Endothelial cell of umbilical vein (primary cell): ENCODE measurements around the gene HOXA11. TPM values are rescaled to one million over a fixed set of nuclear protein-coding genes. Genes with fewer than 3 reads are reported as not detected.
A peak's percentile ranks its signal among the peaks of the same experiment; 100 is the strongest.

Experiments
- BruUV-seq: library from RNA; stranded (reverse); fragments of 400-500 nt; replicated peaks from 2 replicates; lab custom pipeline; 2021; lab: Mats Ljungman, UMichigan
- CTCF ChIA-PET: fragments of 300-600, 350-600 bp; sonication (Branson Sonifier 250); formaldehyde crosslinking; loops from one replicate; lab custom pipeline; 2021; ENCODE audit warnings: antibody characterized with exemption, inconsistent platforms; lab: Charles Lee
- POLR2A ChIA-PET: fragments of 300-600, 350-600 bp; sonication (Branson Sonifier 250); formaldehyde crosslinking; loops from one replicate; lab custom pipeline; 2021; ENCODE audit warnings: antibody characterized with exemption, inconsistent platforms; lab: Charles Lee
- DNase-seq: peaks from one replicate; pipeline ENCODE4 v3.0.0-alpha.2; 2011; ENCODE audit warnings: low read depth, low spot score
- FAIRE-seq: peaks from 2 replicates; lab custom pipeline; 2011; peaks lifted over from hg19 to GRCh38; lab: Jason Lieb, UNC
- H2AFZ ChIP-seq: 2 replicates; pipeline ENCODE4 v1.6.0; 2012; ENCODE audit warnings: low read depth, low read length, control low read depth, inconsistent platforms
- H3K27ac ChIP-seq: 2 replicates; pipeline ENCODE4 v1.5.1; 2011; ENCODE audit warnings: low read depth, mild to moderate bottlenecking, control low read depth, low read length, moderate library complexity; ENCODE audit not compliant: insufficient read depth
- H3K27me3 ChIP-seq, 2 experiments: 2 replicates each; pipeline versions ENCODE4 v1.6.0 to v1.6.1; 2011; ENCODE audit warnings: low read length in 2 of 2, mixed read lengths in 1 of 2; ENCODE audit not compliant: control insufficient read depth in 2 of 2, insufficient read depth in 2 of 2
- H3K36me3 ChIP-seq, 2 experiments: 2 replicates in 1 of 2; 3 replicates in 1 of 2; pipeline ENCODE4 v1.5.1; 2011; ENCODE audit warnings: low read length in 2 of 2, mild to moderate bottlenecking in 1 of 2, moderate library complexity in 1 of 2; ENCODE audit not compliant: control insufficient read depth in 2 of 2, insufficient read depth in 2 of 2; ENCODE audit errors: extremely low read depth in 1 of 2
- H3K4me1 ChIP-seq: 3 replicates; pipeline ENCODE4 v1.5.1; 2011; ENCODE audit warnings: mild to moderate bottlenecking, low read length; ENCODE audit not compliant: control insufficient read depth, insufficient read depth; ENCODE audit errors: extremely low read depth
- H3K4me2 ChIP-seq: 2 replicates; pipeline ENCODE4 v1.6.1; 2011; ENCODE audit warnings: low read length, control low read depth, mixed read lengths; ENCODE audit not compliant: insufficient read depth
- H3K4me3 ChIP-seq, 3 experiments: fragments of 200-600 bp in 1 of 3; sonication (generic), shearing (Covaris generic) in 1 of 3; replicated peaks in 1 of 3; 2 replicates each; pipeline ENCODE4 v1.5.1; 2011 to 2016; ENCODE audit warnings: control low read depth in 3 of 3, low read length in 3 of 3, mild to moderate bottlenecking in 2 of 3, inconsistent platforms in 1 of 3, low read depth in 1 of 3, moderate library complexity in 1 of 3; ENCODE audit not compliant: insufficient read depth in 1 of 3
- H3K79me2 ChIP-seq: 2 replicates; pipeline ENCODE4 v1.6.0; 2012; ENCODE audit warnings: low read length, inconsistent platforms; ENCODE audit not compliant: control insufficient read depth, insufficient read depth
- H3K9ac ChIP-seq: replicated peaks from 2 replicates; pipeline ENCODE3; 2011; ENCODE audit warnings: low read length, control low read depth; ENCODE audit not compliant: insufficient read depth; ENCODE audit errors: extremely low read depth
- H3K9me1 ChIP-seq: replicated peaks from 3 replicates; pipeline ENCODE4 v1.6.0; 2011; ENCODE audit warnings: mild to moderate bottlenecking, low read length; ENCODE audit not compliant: control insufficient read depth, insufficient read depth; ENCODE audit errors: extremely low read depth
- H3K9me3 ChIP-seq: replicated peaks from 2 replicates; pipeline ENCODE4 v1.5.1; 2012; ENCODE audit warnings: low read length, inconsistent platforms; ENCODE audit not compliant: control insufficient read depth, insufficient read depth
- H4K20me1 ChIP-seq: replicated peaks from 2 replicates; pipeline ENCODE3; 2011; ENCODE audit warnings: mild to moderate bottlenecking, low read length; ENCODE audit not compliant: control insufficient read depth, insufficient read depth; ENCODE audit errors: extremely low read depth
- CTCF ChIP-seq, 2 donors: IDR thresholded peaks; 1 replicate in 1 of 2; 2 replicates in 1 of 2; pipeline ENCODE4 v1.5.1; 2011; ENCODE audit warnings: low read length in 2 of 2, mild to moderate bottlenecking in 2 of 2, moderate library complexity in 2 of 2, control low read depth in 1 of 2, inconsistent platforms in 1 of 2, low read depth in 1 of 2; ENCODE audit not compliant: insufficient read depth in 1 of 2; ENCODE audit errors: extremely low read depth in 1 of 2
- EZH2 ChIP-seq: IDR thresholded peaks from 2 replicates; pipeline ENCODE4 v1.6.1; 2012; ENCODE audit warnings: borderline replicate concordance, low read depth, mild to moderate bottlenecking, moderate library complexity, low read length, inconsistent platforms; ENCODE audit not compliant: severe bottlenecking
- FOS ChIP-seq: IDR thresholded peaks from 2 replicates; pipeline ENCODE4 v1.6.1; 2011; ENCODE audit warnings: mild to moderate bottlenecking, low read length, moderate library complexity, borderline replicate concordance; ENCODE audit not compliant: insufficient read depth
- GATA2 ChIP-seq: IDR thresholded peaks from 2 replicates; pipeline ENCODE4 v1.7.0; 2011; ENCODE audit warnings: low read depth, mild to moderate bottlenecking, moderate library complexity, mixed read lengths, low read length; ENCODE audit not compliant: insufficient read length, insufficient read depth
- JUN ChIP-seq: IDR thresholded peaks from 2 replicates; pipeline ENCODE4 v1.6.1; 2011; ENCODE audit warnings: borderline replicate concordance, low read depth; ENCODE audit not compliant: insufficient read length, insufficient read depth
- MYC ChIP-seq: IDR thresholded peaks from one replicate; pipeline ENCODE4 v1.6.1; 2011; ENCODE audit warnings: mild to moderate bottlenecking, low read depth, low read length
- POLR2A ChIP-seq: IDR thresholded peaks from 2 replicates; pipeline ENCODE4 v1.6.1; 2012; ENCODE audit warnings: low read depth, mild to moderate bottlenecking, control low read depth, low read length
- POLR2AphosphoS5 ChIP-seq: IDR thresholded peaks from 2 replicates; pipeline ENCODE4 v1.6.1; 2012; ENCODE audit warnings: low read depth, mild to moderate bottlenecking, control low read depth, low read length, moderate library complexity; ENCODE audit not compliant: insufficient read depth
- dilution Hi-C: fragments of 300-500 bp; cut with MboI; formaldehyde crosslinking; loops from one replicate; pipeline ENCODE4 v1.15.0; 2019; ENCODE audit warnings: low sequenced_read_pairs; ENCODE audit not compliant: extremely low pct_ligation_motif_present
- intact Hi-C: fragments of 100-400 bp; cut with micrococcal nuclease; formaldehyde crosslinking; loops from one replicate; pipeline ENCODE4 v1.10.0; 2022
- polyA plus RNA-seq, 4 experiments: library from polyadenylated mRNA; depleted of rRNA in 3 of 4; stranded (reverse) in 3 of 4; unstranded in 1 of 4; fragments of >200 nt; gene quantifications; 2 replicates each; pipeline versions ENCODE4 v1.2.1 to v1.2.3, GENCODE V29; 2011 to 2012; ENCODE audit warnings: missing spikeins in 1 of 4
- total RNA-seq: library from RNA; stranded (reverse); gene quantifications from 2 replicates; pipeline ENCODE4 v1.2.3, GENCODE V29; 2021

Gene HOXA11
- total and polyA plus RNA-seq, 2 donors (not counting 3 experiments of a cell fraction or from before 2014, with no cell fraction given): 10.4 to 16.7 TPM

- Histone ChIP-seq H3K4me2 (peak overlapping the region; percentile 92), H3K27me3 (no peaks in the 10 kb centered on the region), H3K4me3 (peak overlapping the region; percentile 59 to 76 (median 60)), H3K9me1 (no peaks in the 10 kb centered on the region), H4K20me1 (no peaks in the 10 kb centered on the region), H3K9ac (peak overlapping the region; percentile 78), H2AFZ (peak overlapping the region; percentile 58), H3K9me3 (no peaks in the 10 kb centered on the region), H3K36me3 (no peaks in the 10 kb centered on the region), H3K27ac (peak overlapping the region; percentile 96), H3K79me2 (peaks cover 83% of the 10 kb centered on the region), H3K4me1 (peaks cover 69% of the 10 kb centered on the region)
- dilution Hi-C loops (loop anchor here (25.0 kb wide), 1 partner anchor 969 kb away; no protein-coding TSS in a partner anchor), intact Hi-C loops (loop anchor here (5.0 kb wide), 1 partner anchor 999 kb away; no protein-coding TSS in a partner anchor)
- POLR2A ChIA-PET: interaction anchor here (0.6 to 1.4 kb wide), 2 partner anchors 35 to 956 kb away, joined by 4 to 7 read pairs; no protein-coding TSS in a partner anchor
- TSS peak; percentile 29 for BruUV-seq
- FAIRE-seq: no peak
- CTCF ChIA-PET: interaction anchor here (0.8 to 4.1 kb wide), 17 partner anchors 11 to 1294 kb away, joined by 3 to 48 read pairs (median 4); partner anchors contain the start of genes HOXA10, HOXA11 and HOXA5
- TF ChIP-seq MYC: no peak
- peak; percentile 16 for TF ChIP-seq POLR2AphosphoS5
- TF ChIP-seq FOS: no peak
- no peak for TF ChIP-seq CTCF (IDR thresholded peaks at IDR 0.05; ENCODE audit: extremely low read depth in 1 of 2, insufficient read depth in 1 of 2, low read depth in 1 of 2, low read length in 2 of 2)
- TF ChIP-seq JUN: no peak
- TF ChIP-seq EZH2: no peak
- TF ChIP-seq POLR2A: peak; percentile 8
- no peak for TF ChIP-seq GATA2
- DNase-seq: peak; percentile 79
Observed at GRCh38 chr7:27155816-27156507, 29.1 kb downstream of the HOXA11 start.
